Measurements from ENCODE around the gene ANKRD50. TPM values are rescaled to one million over a fixed set of nuclear protein-coding genes. Genes with fewer than 3 reads are reported as not detected.

The ANKRD50 gene
- total RNA-seq, 1 donor from 2014 or later: 60.9 TPM

- peak; percentile 34 for DNase-seq
Observed at GRCh38 chr4:124710015-124710741, 2.4 kb downstream of the ANKRD50 start.

GRCh38 chr4:124708517-124709300 is 3.8 kb downstream of the ANKRD50 start:
- peak; percentile 37 for DNase-seq

- no peak for DNase-seq
Observed at GRCh38 chr4:124705393-124705792, 7.1 kb downstream of the ANKRD50 start.

- DNase-seq: no peak
Observed at GRCh38 chr4:124703154-124703553, 9.4 kb downstream of the ANKRD50 start.

- no peak for DNase-seq
Observed at GRCh38 chr4:124697441-124697840, 15.1 kb downstream of the ANKRD50 start.

- DNase-seq: no peak
Observed at GRCh38 chr4:124696182-124696581, 16.4 kb downstream of the ANKRD50 start.

- DNase-seq: no peak
Observed at GRCh38 chr4:124694946-124695598, 17.5 kb downstream of the ANKRD50 start.

GRCh38 chr4:124694306-124694705 is 18.2 kb downstream of the ANKRD50 start:
- DNase-seq: no peak

GRCh38 chr4:124691801-124692200 is 20.7 kb downstream of the ANKRD50 start:
- DNase-seq: no peak

GRCh38 chr4:124686279-124686678 is 26.3 kb downstream of the ANKRD50 start:
- DNase-seq: no peak

- no peak for DNase-seq
Observed at GRCh38 chr4:124685851-124686250, 26.7 kb downstream of the ANKRD50 start.

- no peak for DNase-seq
Observed at GRCh38 chr4:124684301-124684700, 28.2 kb downstream of the ANKRD50 start.

GRCh38 chr4:124682384-124682783 is 30.1 kb downstream of the ANKRD50 start:
- DNase-seq: no peak

- DNase-seq: no peak
Observed at GRCh38 chr4:124666496-124666895, 46.0 kb downstream of the ANKRD50 start.

- DNase-seq: no peak
Observed at GRCh38 chr4:124658795-124659194, 53.7 kb downstream of the ANKRD50 start.

GRCh38 chr4:124650614-124651013 is 61.9 kb downstream of the ANKRD50 start:
- no peak for DNase-seq

GRCh38 chr4:124647599-124647998 is 64.9 kb downstream of the ANKRD50 start:
- DNase-seq: no peak

- DNase-seq: no peak
Observed at GRCh38 chr4:124644621-124645020, 67.9 kb downstream of the ANKRD50 start.

GRCh38 chr4:124642846-124643245 is 69.7 kb downstream of the ANKRD50 start:
- DNase-seq: no peak

GRCh38 chr4:124641715-124642381 is 70.7 kb downstream of the ANKRD50 start:
- peak; percentile 95 for DNase-seq

- DNase-seq: peak; percentile 88
Observed at GRCh38 chr4:124640022-124640730, 72.4 kb downstream of the ANKRD50 start.

- no peak for DNase-seq
Observed at GRCh38 chr4:124637321-124637720, 75.2 kb downstream of the ANKRD50 start.
